ENCODE data around the gene WDR72.
"Not testable (repeated sequence)": the region's sequence is repeated elsewhere in the genome, so short reads cannot be mapped to it uniquely, and the experiment has no call there.

- not testable (repeated sequence) for TF ChIP-seq CTCF, POLR2A (IDR thresholded peaks at IDR 0.05)
Measured at GRCh38 chr15:53540626-53541300, 218.7 kb downstream of the WDR72 start.

Measured in lower leg skin (tissue), 3 donors.